ENCODE data around the gene PLET1. TPM values are rescaled to one million over a fixed set of nuclear protein-coding genes. Genes with fewer than 3 reads are reported as not detected.

Gene PLET1, protein sequence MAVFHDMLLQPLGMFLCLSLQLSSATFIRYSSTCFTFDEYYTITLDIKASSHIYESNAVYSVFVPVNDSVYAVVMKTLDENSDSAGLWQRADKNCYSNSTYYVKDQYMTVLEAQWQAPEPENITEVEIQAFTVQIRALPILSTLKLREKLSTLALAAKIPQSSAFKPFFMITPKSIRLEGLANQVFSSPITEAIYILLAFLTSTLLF
- not detected for polyA plus RNA-seq (ENCODE audit: insufficient read length in 4 of 4)

DNA sequence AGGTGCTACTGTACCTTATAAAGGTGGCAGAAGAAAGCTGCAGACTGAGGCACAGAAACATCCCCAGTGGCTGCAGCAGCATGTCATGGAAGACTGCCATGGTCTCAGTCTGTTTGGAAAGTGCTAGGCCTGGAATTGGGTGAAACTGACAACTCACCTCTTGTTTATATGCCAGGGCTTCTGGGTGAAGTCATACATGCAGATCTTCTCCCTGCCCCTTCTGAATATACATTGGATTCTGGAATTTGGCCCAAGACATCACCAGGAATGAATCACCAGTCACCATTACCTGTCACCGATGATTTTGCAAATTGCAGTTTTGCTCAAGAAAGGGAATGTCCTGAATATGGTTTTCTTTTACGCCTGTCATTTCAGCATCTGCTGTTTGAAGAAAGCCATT is at the start of gene PLET1:
PLET1 (minus strand) TSS at position 371 of the 400 bp plus-strand sequence; CDS start at position 100, 271 bp downstream.
- no peak for DNase-seq (ENCODE audit: low read depth in 4 of 4, low spot score in 3 of 4)

DNA sequence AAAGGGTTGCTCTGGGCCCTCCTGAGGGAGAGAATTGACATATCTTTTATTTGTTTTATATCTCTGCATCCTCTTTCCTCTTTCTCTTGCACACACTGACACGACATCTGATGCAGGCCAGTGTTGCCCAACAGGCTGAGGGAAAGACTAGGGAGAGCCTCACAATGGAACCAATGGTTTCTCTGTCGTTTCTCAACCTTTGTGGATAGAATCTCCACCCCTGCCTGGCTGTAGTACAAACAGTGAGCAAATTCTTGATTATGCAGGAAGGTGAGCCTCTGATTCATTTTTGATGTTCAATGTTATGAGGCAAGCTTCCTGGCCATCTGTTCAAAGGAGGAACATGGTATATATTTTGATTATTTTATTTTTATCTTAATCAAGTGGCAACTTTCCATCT is 49.8 kb upstream of the PLET1 start:
- no peak for DNase-seq (ENCODE audit: low read depth in 4 of 4, low spot score in 3 of 4)

DNA sequence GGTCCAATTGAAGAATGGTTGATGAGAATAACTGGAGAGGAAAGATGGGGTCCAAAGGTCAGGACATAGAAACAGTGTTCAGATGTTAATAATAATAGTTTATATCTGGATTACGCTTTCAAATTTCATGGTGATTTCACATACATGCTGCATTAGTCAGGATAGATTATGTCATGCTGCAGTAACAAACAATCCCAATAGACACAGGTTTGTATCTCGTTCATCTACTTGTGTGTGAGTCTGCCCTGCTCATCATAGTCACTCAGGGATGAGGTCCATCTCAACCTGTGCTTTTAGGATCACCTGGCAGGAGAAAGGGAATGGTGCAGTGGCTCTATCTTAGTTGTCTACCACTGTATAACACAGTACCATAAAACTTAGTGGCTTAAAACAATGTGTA is 48.0 kb upstream of the PLET1 start:
- DNase-seq (ENCODE audit: low read depth in 4 of 4, low spot score in 3 of 4): no peak

DNA sequence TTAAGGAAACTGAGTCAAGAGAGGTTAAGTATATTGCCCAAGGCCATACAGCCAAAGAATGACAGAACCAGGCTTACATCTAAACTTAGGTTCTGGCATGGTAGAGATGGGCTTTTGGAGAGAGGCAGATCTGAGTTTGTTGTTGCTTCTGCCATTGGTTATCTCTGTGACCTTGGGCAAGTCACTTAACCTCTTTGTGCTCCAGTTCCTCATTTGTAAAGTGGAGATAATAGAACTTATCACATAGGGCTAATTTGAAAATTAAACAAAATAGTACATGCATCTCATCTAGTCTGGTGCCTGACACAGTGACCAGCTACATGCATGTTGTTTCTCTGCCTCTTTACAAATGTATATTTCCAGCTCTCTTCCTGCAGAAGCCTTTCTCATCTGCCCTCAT is 47.0 kb upstream of the PLET1 start:
- DNase-seq (ENCODE audit: low read depth in 4 of 4, low spot score in 3 of 4): no peak

DNA sequence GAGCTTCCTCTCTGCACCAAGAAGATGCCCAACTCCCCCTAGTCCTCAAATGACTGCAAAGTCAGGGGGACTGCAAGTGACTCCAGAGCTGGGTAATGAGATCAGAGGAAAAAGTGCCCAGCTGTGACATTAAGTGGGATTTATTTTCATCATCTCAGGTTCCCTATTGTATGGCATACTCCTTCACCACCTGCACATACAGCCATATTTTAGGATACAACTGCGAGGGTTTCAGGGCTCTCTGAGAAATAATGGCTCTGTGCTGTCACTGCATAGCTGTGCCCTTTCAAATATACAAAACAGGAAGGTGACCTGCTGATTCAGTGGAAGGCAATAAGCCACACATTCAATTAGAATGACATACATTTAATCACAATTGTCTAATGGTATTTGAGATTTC is 45.6 kb upstream of the PLET1 start:
- no peak for DNase-seq (ENCODE audit: low read depth in 4 of 4, low spot score in 3 of 4)

DNA sequence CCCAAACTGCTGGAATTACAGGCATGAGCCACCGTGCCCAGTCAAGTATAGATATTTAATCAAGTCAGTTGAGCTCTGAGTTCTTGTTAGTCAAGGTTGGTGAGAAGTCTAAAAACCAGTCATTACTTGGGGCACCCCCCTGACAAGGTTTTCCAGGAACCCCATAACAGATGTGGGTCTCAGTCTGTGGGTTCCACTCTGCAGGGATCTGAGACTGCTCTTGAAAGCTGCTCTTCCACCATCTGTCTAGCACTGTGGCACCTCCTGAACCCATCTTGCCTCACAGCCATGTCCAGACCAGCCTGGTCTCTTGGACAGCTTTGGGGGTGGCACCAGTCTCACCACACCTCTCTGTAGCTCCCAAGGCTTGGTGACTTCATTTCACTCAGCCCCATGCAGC is 44.3 kb upstream of the PLET1 start:
- DNase-seq (ENCODE audit: low read depth in 4 of 4, low spot score in 3 of 4): no peak

DNA sequence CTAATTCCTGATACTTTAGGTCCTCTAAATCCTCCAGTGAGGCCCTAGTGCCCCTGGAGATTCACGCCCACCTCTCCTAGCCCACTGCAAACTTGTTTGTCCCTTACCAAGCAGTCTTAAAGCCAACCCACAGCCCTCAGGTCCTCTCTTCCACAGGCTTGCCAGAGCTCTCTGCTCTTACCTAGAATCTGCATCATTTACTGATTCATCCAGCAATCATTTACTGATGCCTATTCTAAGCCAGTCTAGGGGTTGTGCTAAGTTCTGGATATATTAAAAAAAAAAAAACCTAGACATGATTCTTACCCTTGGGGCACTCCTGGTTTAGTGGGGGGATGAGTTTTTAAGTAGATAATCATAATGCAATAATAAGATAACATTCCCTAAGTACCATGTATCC is 43.0 kb upstream of the PLET1 start:
- DNase-seq (ENCODE audit: low read depth in 4 of 4, low spot score in 3 of 4): no peak

DNA sequence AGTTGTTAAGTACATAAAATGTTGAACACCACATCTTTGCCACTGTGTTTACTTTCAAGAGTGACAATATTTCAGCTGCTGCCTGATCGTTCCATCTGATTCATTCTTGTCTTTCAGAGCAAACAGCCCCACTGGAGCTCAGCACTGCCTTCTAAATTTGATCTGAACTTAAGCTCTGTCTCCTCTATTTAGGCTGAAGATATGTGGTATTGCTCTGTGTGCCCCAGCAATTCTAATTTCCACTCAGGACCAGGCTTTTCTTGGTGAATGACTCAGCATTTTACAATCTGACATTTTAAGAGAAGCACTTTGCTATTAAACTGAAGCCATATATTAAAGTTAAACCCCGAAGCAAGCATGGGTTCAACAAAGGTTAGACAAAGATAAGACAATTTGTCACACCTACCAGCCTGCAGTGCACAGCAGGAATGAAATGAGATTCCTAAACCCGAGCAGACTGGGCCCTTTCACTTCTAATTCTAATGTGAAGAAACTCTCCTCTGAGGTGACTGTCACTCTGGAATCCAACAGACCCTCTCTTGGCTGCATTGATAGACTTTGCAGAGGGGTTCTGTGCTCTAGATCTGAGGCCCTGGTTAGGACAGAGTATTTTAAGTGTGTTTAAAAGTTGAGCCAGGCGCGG is 41.7 kb upstream of the PLET1 start:
- DNase-seq (ENCODE audit: low read depth in 4 of 4, low spot score in 3 of 4): no peak

DNA sequence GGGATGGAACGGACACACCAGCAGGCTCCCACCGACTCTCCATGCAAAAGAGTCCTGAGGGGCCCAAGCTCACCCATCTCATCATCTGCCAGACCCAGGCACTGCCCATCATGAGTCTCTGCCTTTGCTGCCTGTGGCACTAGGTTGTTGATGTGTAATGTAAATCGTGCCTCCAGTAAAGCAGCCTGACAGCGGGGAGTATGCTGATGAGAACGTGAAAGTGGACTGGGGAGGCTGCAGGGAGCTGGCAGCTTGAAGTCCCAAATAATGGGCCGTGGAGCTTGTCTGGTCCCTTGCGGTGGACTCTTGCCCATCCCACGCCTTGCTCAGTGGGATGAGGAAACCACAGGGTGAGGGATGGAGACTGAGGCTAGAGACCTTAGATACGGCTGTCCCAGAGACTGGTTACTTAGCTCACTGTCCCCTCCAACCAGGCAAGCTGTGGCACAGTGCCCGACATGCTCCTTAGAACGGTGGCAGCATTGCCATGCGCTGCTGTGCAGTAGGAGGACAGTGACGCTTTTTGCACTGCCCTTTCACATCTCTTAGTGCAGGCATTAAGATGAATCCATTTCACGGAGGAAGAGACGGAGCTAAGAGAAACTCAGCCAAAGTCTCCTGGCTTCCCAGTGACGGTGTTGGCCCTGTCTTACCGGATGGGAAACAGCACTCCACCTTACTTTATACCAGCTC is 39.6 kb upstream of the PLET1 start:
- no peak for DNase-seq (ENCODE audit: low read depth in 4 of 4, low spot score in 3 of 4)

DNA sequence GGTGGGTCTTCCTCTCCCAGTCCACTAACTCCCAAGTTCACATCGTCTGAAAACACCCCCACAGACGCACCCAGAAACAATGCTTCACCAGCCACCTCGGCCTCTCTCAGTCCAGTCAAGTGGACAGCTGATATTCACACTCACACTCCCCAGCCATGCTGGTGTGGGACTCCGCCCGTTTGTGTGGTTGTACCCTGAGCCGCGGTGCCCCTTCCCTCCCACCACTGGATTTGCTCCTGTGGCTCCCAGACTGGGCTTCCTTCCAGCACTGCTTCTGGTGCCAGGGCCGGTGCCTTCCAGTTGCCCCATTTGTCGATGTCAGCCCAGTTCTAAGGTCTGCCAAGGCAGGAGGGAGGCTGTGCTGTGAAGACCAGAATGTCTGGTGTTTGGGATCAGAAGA is 37.9 kb upstream of the PLET1 start:
- DNase-seq (ENCODE audit: low read depth in 4 of 4, low spot score in 3 of 4): no peak

DNA sequence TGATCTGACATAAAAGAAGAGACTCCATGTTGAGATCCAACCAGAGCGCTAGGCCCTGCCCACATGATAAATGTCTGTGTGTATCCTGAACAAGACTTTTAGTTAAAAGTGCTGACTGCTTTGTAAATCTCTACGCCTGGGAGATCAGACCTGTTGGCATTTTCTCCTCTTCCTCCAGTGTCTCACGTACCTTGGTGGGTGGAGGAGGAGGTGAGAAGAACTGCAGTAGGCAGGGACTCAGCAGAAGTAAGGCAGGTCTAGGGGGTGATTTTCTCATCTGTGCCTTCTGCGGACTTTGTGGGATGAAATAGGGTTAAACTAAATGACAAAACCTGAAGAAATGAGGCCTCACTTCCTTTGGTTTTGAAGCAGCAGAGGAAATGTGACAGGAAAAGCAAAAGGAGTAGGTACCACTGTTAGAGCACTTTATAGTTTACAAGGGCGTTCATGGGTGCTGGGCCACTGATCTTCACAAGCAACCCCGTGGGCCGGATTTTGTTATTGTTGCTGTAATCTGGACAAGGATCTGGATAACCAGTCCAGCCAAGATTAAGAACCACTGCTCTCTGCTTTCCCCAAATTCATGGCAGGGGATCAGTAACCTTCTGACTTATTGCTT is 36.7 kb upstream of the PLET1 start:
- no peak for DNase-seq (ENCODE audit: low read depth in 4 of 4, low spot score in 3 of 4)

DNA sequence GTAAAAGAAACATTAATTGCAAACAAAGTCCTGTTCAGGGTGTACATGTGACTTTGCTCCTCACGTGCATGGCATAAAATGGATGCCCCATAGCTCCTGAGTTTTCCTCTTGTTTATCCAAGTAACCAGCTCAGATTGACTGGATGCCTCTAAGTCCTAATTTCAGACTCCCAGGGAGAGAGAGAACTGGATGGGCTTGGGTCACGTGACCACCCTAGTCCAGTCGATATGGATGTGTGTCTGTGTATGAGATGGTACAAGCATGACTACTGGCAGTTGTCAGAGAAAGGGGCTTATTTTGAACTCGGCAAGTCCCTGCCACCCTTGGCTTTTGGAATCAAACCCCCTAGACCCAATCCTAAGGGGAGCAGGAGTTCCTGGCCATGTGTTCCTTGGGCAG is 35.4 kb upstream of the PLET1 start:
- DNase-seq (ENCODE audit: low read depth in 4 of 4, low spot score in 3 of 4): no peak

DNA sequence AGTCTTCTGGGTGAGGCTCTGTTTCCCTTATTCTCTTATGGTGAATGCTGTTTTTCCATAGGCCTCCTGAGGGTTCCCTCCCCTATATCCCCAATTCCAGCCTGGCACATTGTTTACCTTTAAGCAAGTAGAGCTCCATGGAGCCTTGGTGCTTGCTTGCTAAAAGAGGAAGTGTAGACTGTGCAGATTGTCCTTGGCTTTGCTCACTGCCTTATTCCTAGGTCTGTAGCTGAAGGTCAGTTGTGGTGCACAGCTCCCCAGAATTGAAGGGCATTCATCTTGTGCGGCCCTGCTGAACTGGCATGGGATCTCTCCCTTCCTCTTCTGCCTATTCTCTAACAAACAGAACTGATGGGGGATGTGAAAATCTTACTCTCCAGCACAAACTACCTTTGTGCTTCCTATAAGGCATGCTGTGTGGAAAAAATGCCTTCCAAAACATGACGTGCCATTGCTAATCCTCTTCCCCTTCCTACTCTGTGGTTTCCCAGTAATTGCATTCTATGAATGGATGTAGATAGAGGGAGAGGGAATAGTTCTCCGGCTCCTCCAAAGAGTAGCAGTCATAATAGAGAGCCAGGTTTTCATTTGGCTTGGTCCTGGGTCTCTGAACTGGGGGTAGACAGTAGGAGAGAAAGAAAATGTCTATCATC is 34.2 kb upstream of the PLET1 start:
- DNase-seq (ENCODE audit: low read depth in 4 of 4, low spot score in 3 of 4): no peak

DNA sequence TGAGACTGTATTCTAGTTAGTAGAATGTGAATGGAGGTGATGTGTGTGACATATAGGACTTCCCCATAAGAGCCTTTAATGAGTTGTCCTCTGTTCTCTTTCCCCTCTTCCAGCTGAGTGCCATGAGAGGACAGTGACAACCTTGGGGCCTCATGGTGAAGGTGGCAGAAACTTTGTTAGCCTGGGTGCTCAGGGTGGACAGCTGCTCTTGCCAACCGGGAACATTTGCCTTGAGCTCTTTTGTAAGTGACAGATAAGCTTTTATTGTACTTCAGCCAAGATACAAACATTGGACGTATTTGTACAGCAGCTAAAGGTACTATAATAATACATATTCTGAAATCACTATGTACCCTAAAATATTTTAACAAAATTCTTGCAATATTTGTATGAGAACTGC is 33.0 kb upstream of the PLET1 start:
- no peak for DNase-seq (ENCODE audit: low read depth in 4 of 4, low spot score in 3 of 4)

DNA sequence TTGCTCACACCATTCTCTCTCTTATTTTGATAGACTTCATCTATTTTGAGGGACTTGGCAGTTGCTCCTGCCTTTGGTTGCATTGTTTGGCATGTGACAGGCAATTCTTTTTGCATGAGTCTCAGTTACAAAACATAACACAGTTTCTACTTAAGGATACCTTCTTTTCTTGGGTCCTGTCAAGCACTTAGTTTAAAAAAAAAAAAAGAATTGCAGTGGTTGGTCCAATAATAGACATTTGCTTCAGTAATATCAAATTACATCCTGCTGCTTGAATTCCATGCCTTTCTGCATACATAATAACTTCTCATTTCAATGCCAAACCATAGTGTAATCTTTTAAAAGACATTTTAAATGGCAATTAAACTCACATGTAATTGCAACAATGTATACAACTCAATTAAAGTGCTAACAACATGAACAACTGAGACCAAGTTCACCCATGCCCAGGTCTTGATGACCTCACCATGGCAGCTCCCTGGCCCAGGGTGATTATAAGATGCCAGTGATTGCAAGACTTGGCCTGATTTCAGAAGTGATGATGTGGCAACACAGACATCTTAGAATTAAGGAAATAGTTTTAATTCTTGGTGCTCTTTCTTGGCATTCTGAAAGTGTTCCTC is 32.2 kb upstream of the PLET1 start:
- no peak for DNase-seq (ENCODE audit: low read depth in 4 of 4, low spot score in 3 of 4)

DNA sequence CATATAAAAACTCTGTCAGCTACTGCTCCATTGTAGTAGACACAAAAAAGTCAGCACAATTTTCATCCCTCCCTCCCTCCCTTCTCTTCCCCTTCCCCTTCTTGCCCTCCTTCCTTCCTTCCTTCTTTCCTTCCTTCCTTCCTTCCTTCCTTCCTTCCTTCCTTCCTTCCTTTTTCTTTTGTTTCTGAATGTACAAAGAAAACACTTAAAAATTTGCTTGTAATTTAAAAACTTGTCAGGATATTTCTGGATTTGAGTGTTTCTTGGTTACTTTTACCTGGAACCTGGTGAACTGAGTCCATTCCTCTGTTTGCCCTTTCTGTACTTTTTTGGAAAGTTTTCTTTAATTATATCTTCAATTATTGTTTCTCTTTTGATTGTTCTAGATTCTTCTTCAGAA is 31.5 kb upstream of the PLET1 start:
- DNase-seq (ENCODE audit: low read depth in 4 of 4, low spot score in 3 of 4): no peak

DNA sequence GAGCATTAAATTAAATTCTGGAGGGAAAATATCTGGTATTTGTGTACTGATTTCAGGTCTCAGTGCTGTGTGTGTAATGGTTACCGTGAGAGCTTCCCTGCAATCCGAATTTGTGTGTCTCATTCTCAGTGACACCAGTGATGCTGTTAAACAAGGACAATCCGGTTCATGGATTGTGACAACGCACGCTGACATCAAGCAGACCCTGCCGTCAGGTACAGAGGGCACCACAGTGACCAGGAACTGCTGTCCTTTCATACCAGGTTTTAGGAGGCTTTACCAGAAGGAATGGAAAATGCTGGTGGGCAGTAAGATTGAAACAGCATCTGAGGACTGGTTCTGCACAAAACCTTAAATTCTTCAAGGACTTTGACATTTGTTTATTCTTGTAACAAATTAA is 30.5 kb upstream of the PLET1 start:
- DNase-seq (ENCODE audit: low read depth in 4 of 4, low spot score in 3 of 4): no peak

DNA sequence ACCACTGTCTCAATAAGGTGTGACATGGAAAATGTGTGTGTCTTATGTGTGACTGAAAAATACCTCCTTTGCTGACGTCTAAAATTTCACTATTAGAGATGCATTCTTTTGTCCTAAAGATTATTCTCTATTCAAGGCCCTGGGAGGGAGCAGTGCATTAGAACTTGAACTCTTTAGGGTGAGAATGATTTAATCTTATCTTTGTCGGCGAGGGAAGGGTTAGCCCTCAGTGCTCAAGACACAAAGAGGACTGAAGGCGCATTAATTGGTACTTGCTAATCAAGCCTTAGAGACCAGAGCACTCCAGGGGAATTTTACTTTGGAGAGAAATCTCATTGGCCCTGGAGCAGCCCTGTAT is 29.8 kb upstream of the PLET1 start:
- no peak for DNase-seq (ENCODE audit: low read depth in 4 of 4, low spot score in 3 of 4)

DNA sequence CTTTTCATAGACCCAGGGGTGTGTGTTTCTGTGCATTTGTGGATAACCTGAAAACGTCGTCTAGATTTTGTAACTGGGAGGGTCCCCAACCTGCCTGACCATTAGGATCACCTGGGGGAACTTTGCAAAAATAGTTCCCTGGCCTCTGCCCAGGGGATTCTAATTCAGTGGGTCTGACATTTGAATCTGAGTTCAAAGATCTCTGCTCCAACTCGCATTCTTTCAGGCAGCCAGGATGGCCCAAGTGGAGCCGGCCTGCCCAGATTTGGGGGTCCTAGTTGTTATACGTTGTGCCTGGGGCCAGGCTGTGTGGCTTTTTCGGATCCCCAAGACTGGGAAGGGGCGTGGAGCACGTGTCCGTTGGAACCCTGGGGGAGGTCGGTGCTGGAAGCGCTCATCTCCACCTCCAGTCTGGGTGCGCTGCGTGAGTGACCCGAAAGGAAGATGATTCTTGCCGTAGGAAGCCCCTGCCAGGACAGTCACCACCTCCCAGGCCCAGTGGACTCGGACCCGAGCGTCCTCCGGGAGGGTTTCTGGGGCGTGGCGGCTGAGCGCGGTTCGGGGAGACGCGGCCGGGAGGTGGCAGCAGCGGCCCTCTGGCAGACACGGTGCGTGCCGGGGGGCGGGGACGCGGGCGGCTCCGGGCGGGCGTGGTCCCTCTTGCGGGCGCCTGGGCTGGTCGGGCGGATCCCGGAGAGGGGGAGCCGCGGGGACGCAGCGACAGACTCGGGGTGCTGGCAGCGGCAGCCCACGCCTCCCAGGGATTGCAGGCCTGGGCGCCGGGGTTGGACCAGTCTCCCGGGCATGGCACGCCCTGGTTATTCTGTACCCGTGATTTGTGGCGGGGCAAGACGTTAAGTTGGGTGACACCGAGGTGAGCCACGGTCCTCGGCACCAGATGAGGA is 29.2 kb upstream of the PLET1 start:
- no peak for DNase-seq (ENCODE audit: low read depth in 4 of 4, low spot score in 3 of 4)

DNA sequence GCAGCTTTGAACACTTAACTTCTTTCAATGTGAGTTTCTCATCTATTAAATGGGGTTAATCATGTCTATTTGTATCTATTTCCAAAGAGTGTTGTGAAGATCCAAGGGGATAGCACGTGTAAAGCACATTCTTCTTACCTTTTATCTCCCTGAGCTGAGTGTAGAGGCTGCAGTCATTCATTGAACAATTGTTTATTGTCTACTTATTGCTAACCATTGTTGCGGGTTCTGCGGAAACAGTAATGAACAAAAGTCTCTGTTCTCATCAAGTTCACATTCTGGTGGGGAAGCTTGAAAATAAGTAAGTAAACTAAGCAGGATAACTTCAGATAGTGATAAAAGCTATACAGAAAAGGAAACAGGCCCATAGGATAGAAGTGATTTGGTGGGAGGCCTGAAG is 27.4 kb upstream of the PLET1 start:
- DNase-seq (ENCODE audit: low read depth in 4 of 4, low spot score in 3 of 4): no peak

Data from left renal pelvis (tissue), 4 donors.